Measurements from ENCODE around the gene DOP1A.

GRCh38 chr6:83086751-83087150, 19.3 kb downstream of the DOP1A start:
- TF ChIP-seq, protein P1, sequence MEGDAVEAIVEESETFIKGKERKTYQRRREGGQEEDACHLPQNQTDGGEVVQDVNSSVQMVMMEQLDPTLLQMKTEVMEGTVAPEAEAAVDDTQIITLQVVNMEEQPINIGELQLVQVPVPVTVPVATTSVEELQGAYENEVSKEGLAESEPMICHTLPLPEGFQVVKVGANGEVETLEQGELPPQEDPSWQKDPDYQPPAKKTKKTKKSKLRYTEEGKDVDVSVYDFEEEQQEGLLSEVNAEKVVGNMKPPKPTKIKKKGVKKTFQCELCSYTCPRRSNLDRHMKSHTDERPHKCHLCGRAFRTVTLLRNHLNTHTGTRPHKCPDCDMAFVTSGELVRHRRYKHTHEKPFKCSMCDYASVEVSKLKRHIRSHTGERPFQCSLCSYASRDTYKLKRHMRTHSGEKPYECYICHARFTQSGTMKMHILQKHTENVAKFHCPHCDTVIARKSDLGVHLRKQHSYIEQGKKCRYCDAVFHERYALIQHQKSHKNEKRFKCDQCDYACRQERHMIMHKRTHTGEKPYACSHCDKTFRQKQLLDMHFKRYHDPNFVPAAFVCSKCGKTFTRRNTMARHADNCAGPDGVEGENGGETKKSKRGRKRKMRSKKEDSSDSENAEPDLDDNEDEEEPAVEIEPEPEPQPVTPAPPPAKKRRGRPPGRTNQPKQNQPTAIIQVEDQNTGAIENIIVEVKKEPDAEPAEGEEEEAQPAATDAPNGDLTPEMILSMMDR (IDR thresholded peaks at IDR 0.05 in 8 of 11, conservative IDR thresholded peaks at IDR 0.05 in 3 of 11) = no peak
- no peak for TF ChIP-seq POLR2A (IDR thresholded peaks at IDR 0.05)
- TF ChIP-seq POLR2AphosphoS5 (IDR thresholded peaks at IDR 0.05) = no peak
